AG10803 (cell line): ENCODE results near the gene ZNF521.

Source experiments
- DNase-seq: peaks from one replicate; pipeline ENCODE4 v3.0.0; 2010; ENCODE audit warnings: low read depth
- H3K4me3 ChIP-seq: 2 replicates; pipeline ENCODE4 v1.5.1; 2011; ENCODE audit warnings: mild to moderate bottlenecking, low read length, control low read depth
- CTCF ChIP-seq: conservative IDR thresholded peaks from 2 replicates; pipeline ENCODE4 v1.5.1; 2011; ENCODE audit warnings: mild to moderate bottlenecking, low read length, control low read depth, inconsistent platforms

Gene ZNF521

GRCh38 chr18:25340762-25341161 is 11.2 kb downstream of the ZNF521 start:
- TF ChIP-seq CTCF = no peak
- no peak overlapping the region for H3K4me3 ChIP-seq
- no peak for DNase-seq

- no peak for DNase-seq
- TF ChIP-seq CTCF = no peak
- no peak overlapping the region for H3K4me3 ChIP-seq
These were observed 16.3 kb downstream of the ZNF521 start for GRCh38 chr18:25335676-25336075.

- no peak overlapping the region for H3K4me3 ChIP-seq
- no peak for DNase-seq
- no peak for TF ChIP-seq CTCF
These were observed 16.9 kb downstream of the ZNF521 start for GRCh38 chr18:25335062-25335461.

GRCh38 chr18:25334588-25334987 is 17.4 kb downstream of the ZNF521 start:
- no peak overlapping the region for H3K4me3 ChIP-seq
- DNase-seq = no peak
- no peak for TF ChIP-seq CTCF

GRCh38 chr18:25332002-25332401 is 20.0 kb downstream of the ZNF521 start:
- no peak for TF ChIP-seq CTCF
- peak; percentile 3 for DNase-seq
- H3K4me3 ChIP-seq = no peak overlapping the region

GRCh38 chr18:25329783-25330182 is 22.2 kb downstream of the ZNF521 start:
- TF ChIP-seq CTCF = no peak
- no peak overlapping the region for H3K4me3 ChIP-seq
- no peak for DNase-seq

- H3K4me3 ChIP-seq = no peak overlapping the region
- DNase-seq = no peak
- no peak for TF ChIP-seq CTCF
These were observed 24.4 kb downstream of the ZNF521 start for GRCh38 chr18:25327584-25327983.
